ENCODE measurements around the gene CD7.

DNA sequence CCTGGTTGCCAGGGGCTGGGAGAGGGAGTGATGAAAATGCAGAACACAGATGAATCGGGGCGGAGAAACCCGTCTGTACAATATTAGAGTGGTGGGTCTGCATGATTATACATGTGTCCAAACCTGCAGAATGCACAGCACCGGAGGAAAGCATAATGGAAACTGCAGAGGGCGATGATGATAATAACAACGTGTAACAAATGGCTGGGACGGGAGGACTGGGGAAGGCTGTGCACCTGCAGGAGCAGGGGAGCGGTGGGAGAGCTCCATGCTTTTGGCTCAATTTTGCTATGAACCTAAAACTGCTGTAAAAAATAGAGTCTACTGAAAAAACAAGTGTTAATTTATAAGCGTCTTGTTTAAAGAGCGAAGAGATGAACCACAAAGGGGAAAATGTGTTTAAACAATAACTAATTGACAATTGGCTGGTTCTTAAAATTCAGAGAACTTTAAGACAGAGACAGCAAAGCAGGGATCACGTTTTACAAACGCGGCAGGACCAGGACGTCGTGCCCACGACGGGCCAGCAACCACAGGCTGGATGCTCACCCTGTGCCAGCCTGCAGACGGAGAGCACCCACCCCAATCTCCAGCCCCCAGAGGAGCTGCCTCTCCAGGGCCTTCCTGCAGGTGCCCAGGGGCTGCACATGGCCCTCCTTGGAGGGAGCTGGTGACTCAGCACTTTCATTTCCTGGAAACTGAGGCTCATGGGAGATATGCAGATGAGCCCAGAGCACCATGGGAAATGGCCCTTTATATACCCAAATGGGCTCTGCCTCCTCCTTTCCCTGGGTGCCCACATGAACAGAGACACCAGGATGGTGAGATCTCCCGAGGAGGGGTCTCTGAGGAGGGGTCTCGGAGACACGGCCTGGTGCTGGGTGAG lies 41.3 kb upstream of the CD7 start, which contains the start of gene TEX19:
- TF ChIP-seq, protein P1, sequence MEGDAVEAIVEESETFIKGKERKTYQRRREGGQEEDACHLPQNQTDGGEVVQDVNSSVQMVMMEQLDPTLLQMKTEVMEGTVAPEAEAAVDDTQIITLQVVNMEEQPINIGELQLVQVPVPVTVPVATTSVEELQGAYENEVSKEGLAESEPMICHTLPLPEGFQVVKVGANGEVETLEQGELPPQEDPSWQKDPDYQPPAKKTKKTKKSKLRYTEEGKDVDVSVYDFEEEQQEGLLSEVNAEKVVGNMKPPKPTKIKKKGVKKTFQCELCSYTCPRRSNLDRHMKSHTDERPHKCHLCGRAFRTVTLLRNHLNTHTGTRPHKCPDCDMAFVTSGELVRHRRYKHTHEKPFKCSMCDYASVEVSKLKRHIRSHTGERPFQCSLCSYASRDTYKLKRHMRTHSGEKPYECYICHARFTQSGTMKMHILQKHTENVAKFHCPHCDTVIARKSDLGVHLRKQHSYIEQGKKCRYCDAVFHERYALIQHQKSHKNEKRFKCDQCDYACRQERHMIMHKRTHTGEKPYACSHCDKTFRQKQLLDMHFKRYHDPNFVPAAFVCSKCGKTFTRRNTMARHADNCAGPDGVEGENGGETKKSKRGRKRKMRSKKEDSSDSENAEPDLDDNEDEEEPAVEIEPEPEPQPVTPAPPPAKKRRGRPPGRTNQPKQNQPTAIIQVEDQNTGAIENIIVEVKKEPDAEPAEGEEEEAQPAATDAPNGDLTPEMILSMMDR (IDR thresholded peaks at IDR 0.05) = no peak
- no peak for TF ChIP-seq POLR2A (IDR thresholded peaks at IDR 0.05)
